ENCODE results near the gene BLOC1S3. TPM values are rescaled to one million over a fixed set of nuclear protein-coding genes. Genes with fewer than 3 reads are reported as not detected.

Gene BLOC1S3
- total RNA-seq, 1 donor, result 7.7 TPM

DNA sequence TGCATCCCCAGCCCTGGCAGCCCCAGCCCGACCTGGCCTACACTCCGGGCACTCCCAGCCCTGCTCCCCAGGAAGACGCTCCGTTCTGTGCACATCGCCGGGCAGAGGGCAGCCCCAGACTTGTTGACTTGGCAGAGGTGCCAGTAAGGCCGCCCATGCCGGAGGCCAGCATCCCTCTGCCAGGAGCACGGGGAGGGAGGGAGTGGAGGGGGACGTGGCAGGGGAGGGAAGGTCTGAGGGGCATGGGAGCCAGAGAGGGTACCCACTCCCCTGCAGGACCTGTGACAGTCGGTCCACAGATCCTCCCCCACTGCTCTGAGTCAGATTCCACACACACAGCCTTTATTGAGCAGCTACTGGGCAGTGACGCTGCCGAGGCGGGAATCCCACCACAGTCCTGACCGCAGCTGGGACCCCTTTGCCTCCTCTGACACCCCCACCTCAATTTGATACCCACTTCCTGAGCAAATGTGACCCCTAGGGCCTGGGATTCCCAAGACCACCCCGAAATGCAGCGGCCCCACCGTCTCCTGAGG is 15.9 kb upstream of the BLOC1S3 start:
- H3K4me3 ChIP-seq (ENCODE audit: low read depth, low read length), result no peak overlapping the region
- TF ChIP-seq, protein P1, sequence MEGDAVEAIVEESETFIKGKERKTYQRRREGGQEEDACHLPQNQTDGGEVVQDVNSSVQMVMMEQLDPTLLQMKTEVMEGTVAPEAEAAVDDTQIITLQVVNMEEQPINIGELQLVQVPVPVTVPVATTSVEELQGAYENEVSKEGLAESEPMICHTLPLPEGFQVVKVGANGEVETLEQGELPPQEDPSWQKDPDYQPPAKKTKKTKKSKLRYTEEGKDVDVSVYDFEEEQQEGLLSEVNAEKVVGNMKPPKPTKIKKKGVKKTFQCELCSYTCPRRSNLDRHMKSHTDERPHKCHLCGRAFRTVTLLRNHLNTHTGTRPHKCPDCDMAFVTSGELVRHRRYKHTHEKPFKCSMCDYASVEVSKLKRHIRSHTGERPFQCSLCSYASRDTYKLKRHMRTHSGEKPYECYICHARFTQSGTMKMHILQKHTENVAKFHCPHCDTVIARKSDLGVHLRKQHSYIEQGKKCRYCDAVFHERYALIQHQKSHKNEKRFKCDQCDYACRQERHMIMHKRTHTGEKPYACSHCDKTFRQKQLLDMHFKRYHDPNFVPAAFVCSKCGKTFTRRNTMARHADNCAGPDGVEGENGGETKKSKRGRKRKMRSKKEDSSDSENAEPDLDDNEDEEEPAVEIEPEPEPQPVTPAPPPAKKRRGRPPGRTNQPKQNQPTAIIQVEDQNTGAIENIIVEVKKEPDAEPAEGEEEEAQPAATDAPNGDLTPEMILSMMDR (IDR thresholded peaks at IDR 0.05; ENCODE audit: insufficient read depth, low read length), result no peak
- DNase-seq (ENCODE audit: low read depth), result no peak

DNA sequence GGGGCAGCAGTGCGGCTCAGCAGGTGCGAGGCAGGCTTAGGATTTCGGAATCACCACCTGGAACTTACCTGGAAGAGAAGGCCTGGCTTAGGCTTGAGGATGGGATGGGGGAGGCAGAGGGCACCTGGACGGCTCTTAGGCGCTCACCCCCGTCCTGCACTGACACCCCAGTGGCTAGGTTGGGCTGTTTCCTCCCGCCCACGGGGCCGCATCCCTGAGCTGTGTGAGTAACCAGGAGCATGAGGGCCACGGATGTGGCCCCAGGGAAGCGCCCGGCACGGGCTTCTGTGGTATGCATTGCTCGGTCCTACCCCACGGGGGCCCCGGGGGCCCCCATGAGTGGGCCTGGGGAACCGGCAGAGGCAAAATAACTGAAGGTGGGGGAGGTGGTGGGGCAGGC is 15.4 kb upstream of the BLOC1S3 start:
- no peak overlapping the region for H3K4me3 ChIP-seq (ENCODE audit: low read depth, low read length)
- TF ChIP-seq, protein P1 (IDR thresholded peaks at IDR 0.05; ENCODE audit: insufficient read depth, low read length), result no peak
- no peak for DNase-seq (ENCODE audit: low read depth)

DNA sequence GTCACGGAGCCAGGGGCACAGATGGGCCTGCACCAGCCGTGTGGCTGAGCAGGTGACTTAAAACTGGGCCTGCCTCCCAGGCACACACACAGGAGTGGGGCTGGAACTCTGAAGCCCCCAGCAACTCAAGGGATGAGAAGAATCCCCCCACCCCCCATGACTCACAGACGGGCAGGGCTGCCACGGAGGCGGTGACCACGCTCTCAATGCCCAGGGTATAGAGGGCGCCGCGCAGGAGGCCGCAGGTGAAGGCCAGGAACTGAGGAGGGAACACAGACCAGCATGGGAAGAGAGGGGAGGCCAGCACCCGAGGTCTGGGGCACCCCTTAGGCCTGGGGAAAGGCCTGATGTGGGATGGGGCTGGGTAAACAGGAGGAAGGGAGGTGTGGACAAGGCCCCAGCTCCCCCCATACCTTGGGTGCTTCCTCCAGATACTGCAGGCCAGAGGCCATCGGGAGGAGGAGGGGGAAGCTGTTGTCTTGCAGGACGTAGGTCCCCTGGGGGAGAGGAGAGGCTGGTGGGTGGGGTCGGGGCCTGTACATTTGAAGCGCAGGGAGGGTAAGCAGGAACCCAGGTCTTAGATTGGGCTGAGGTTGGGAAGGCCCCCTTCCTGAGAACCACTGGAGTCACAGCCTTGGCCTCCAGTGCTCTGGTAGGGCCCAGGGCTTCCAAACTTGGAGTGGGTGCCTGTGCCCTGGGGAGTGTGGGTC is 14.7 kb upstream of the BLOC1S3 start:
- TF ChIP-seq, protein P1 (IDR thresholded peaks at IDR 0.05; ENCODE audit: insufficient read depth, low read length), result no peak
- no peak for DNase-seq (ENCODE audit: low read depth)

DNA sequence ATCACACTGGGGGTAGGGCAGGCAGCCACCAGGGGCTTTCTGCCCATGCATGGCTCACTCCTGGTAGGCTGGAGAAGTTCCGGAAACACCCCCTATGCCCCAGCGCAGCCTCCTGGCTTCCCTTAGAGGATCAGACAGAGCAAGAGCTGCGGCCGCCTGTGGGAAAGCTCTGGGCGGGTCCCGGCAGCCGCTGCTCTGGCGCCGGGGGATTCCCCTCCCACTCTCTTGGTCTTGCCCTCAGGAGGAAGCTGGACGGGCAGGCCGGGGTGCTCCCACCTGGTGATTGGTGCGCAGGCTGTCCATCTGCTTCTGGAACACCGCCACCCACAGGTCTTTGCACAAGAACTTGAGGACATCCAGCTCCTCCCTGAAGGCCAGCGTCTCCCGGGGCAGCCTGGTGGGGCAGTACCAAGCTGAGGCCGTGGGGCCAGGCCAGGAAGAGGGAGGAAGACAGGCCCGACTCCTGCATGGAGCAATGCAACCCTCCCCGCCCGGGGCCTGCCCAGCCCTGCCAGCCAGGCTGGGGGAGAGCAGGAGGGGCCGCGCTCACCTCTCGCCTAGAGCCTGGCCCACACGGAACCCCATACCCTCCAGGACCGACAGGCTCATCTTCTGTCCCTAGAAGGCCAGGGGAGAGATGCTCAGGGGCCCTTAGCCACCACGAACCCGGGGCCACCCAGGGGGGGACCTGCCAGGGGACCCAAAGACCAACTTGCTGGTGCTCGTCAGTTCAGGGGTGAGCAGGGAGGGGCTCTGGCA is 13.8 kb upstream of the BLOC1S3 start:
- TF ChIP-seq, protein P1 (IDR thresholded peaks at IDR 0.05; ENCODE audit: insufficient read depth, low read length), result no peak
- DNase-seq (ENCODE audit: low read depth), result peak; percentile 57
- H3K4me3 ChIP-seq (ENCODE audit: low read depth, low read length), result no peak overlapping the region

More for the DNA sequence above, 14.7 kb upstream of the BLOC1S3 start:
- H3K4me3 ChIP-seq (ENCODE audit: low read depth, low read length), result no peak overlapping the region

DNA sequence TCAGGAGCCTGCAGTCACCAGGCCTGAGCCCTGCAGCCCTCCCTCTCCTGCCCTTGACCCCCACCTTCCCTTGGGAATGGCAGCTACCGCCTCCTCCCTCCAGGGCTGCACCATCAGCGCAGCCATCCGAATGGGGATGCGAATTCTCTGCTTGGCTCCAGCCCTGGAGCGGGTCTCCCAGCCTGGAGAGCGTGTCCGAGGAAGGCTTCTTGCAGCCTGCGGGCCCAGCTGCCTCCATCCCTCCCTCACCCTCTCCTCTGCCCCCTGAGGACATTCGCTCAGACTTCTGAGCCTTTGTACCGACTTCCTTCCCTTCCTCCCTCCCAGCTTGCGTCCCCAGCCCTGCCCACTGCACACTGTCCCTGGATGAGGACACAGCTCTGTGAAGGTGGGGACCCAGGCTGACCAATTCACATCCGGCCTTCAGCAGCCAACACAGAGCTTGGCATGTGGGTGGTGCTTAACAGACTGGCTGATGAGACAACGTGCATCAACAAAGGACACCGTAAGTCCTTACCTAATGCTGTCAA is 11.8 kb upstream of the BLOC1S3 start:
- TF ChIP-seq, protein P1 (IDR thresholded peaks at IDR 0.05; ENCODE audit: insufficient read depth, low read length), result no peak
- DNase-seq (ENCODE audit: low read depth), result no peak
- H3K4me3 ChIP-seq (ENCODE audit: low read depth, low read length), result no peak overlapping the region

DNA sequence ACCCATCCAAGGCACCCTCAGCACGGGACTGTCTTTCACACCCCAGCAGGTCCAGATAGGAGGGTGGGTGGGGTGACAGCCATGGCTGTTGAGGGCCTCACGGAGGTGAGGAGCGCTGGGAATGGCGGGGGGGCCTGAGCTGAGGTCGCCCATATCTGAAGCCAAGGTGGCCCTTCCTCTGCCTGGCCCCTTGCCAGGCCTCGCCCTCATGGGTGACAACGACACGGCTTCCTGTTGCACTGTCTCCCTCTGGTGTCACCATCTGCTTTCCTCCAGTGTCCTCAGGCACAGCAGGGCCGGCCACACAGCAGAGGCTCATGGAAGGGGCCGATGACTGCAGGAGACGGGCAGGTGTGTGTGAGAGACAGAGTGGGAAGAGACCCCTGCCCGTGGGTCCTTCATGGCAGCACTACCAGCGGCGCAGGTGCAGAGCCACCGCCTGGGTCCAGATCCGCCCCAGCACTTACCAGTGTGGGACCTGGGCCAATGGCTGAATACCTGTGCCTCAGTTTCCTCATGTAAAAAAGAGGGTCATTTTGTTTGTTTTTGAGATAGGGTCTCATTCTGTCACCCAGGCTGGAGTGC is 9.7 kb upstream of the BLOC1S3 start:
- no peak for DNase-seq (ENCODE audit: low read depth)
- TF ChIP-seq, protein P1 (IDR thresholded peaks at IDR 0.05; ENCODE audit: insufficient read depth, low read length), result no peak
- no peak overlapping the region for H3K4me3 ChIP-seq (ENCODE audit: low read depth, low read length)

Measured in fibroblast of the aortic adventitia (primary cell).